ENCODE results near the gene VILL.

DNA sequence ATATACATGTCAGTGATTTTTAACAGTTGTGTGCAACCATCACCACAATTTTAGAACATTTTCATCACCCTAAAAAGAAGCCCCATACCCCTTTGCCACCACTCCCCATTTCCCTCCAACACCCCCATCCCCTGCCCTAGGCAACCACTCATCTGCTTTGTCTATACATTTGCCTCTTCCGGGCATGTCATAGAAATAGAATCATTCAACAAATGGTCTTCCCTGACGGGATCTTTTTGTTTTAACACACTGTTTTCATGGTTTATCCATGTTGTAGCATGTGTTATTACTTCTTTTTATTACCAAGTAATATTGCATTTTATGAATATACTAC, 4.0 kb downstream of the VILL start:
- TF ChIP-seq, protein P1, sequence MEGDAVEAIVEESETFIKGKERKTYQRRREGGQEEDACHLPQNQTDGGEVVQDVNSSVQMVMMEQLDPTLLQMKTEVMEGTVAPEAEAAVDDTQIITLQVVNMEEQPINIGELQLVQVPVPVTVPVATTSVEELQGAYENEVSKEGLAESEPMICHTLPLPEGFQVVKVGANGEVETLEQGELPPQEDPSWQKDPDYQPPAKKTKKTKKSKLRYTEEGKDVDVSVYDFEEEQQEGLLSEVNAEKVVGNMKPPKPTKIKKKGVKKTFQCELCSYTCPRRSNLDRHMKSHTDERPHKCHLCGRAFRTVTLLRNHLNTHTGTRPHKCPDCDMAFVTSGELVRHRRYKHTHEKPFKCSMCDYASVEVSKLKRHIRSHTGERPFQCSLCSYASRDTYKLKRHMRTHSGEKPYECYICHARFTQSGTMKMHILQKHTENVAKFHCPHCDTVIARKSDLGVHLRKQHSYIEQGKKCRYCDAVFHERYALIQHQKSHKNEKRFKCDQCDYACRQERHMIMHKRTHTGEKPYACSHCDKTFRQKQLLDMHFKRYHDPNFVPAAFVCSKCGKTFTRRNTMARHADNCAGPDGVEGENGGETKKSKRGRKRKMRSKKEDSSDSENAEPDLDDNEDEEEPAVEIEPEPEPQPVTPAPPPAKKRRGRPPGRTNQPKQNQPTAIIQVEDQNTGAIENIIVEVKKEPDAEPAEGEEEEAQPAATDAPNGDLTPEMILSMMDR (conservative IDR thresholded peaks at IDR 0.05 in 1 of 2, IDR thresholded peaks at IDR 0.05 in 1 of 2; ENCODE audit: extremely low read depth in 1 of 2, insufficient read depth in 1 of 2, low read depth in 1 of 2, low read length in 2 of 2), result no peak
- TF ChIP-seq EZH2 (IDR thresholded peaks at IDR 0.05; ENCODE audit: borderline replicate concordance, low read length), result no peak
